ENCODE measurements around the gene MLPH. TPM values are rescaled to one million over a fixed set of nuclear protein-coding genes. Genes with fewer than 3 reads are reported as not detected.

MLPH gene
- total and polyA plus RNA-seq, 4 donors, result 1.6 to 25.9 (median 22.3) TPM

- TF ChIP-seq CTCF (IDR thresholded peaks at IDR 0.05; ENCODE audit: low read depth, low read length, missing input control) (no peak), GABPA (IDR thresholded peaks at IDR 0.05 in 1 of 2, conservative IDR thresholded peaks at IDR 0.05 in 1 of 2) (no peak), TAF1 (conservative IDR thresholded peaks at IDR 0.05) (no peak), YY1 (IDR thresholded peaks at IDR 0.05) (no peak), RXRA (IDR thresholded peaks at IDR 0.05) (no peak)
- Histone ChIP-seq H3K27me3 (ENCODE audit: control insufficient read depth in 4 of 4, insufficient read depth in 4 of 4, low read length in 3 of 4) (no peaks in the 10 kb centered on the region), H3K36me3 (ENCODE audit: control insufficient read depth in 4 of 4, insufficient read depth in 3 of 4, low read depth in 1 of 4, low read length in 3 of 4) (no peaks in the 10 kb centered on the region), H3K4me3 (ENCODE audit: low read depth in 1 of 3, low read length in 3 of 3) (no peak overlapping the region), H3K9me3 (ENCODE audit: control insufficient read depth in 4 of 4, low read length in 3 of 4) (no peaks in the 10 kb centered on the region), H3K4me1 (ENCODE audit: control insufficient read depth in 4 of 4, insufficient read depth in 4 of 4, low read length in 3 of 4) (peaks cover 12 to 38% (median 25%) of the 10 kb centered on the region in 4 donors), H3K27ac (ENCODE audit: low read depth in 1 of 2, low read length in 2 of 2) (no peak overlapping the region), H3K9ac (ENCODE audit: low read depth in 1 of 2, low read length in 2 of 2) (no peak overlapping the region)
- 94% methylated on average over 10 of the region's 10 CpGs for WGBS
- DNase-seq (ENCODE audit: low spot score), result no peak
Observed at GRCh38 chr2:237593036-237593435, 106.0 kb downstream of the MLPH start.

GRCh38 chr2:237593596-237594320, 106.7 kb downstream of the MLPH start:
- H3K36me3 ChIP-seq (ENCODE audit: control insufficient read depth in 4 of 4, insufficient read depth in 3 of 4, low read depth in 1 of 4, low read length in 3 of 4), result no peaks in the 10 kb centered on the region
- no peak overlapping the region for H3K4me3 ChIP-seq (ENCODE audit: low read depth in 1 of 3, low read length in 3 of 3)
- no peaks in the 10 kb centered on the region for H3K27me3 ChIP-seq (ENCODE audit: control insufficient read depth in 4 of 4, insufficient read depth in 4 of 4, low read length in 3 of 4)
- no peak overlapping the region for H3K9ac ChIP-seq (ENCODE audit: low read depth in 1 of 2, low read length in 2 of 2)
- peaks cover 12 to 35% (median 23%) of the 10 kb centered on the region in 4 donors for H3K4me1 ChIP-seq (ENCODE audit: control insufficient read depth in 4 of 4, insufficient read depth in 4 of 4, low read length in 3 of 4)
- no peak overlapping the region for H3K27ac ChIP-seq (ENCODE audit: low read depth in 1 of 2, low read length in 2 of 2)
- TF ChIP-seq RAD21 (IDR thresholded peaks at IDR 0.05) (no peak), REST (IDR thresholded peaks at IDR 0.05) (no peak), ZBTB33 (IDR thresholded peaks at IDR 0.05) (no peak), HNF4A (conservative IDR thresholded peaks at IDR 0.05) (no peak), NR2F2 (IDR thresholded peaks at IDR 0.05) (no peak), SP1 (IDR thresholded peaks at IDR 0.05) (no peak), FOXA1 (IDR thresholded peaks at IDR 0.05) (no peak), CTCF (IDR thresholded peaks at IDR 0.05; ENCODE audit: low read depth, low read length, missing input control) (no peak), HNF4G (IDR thresholded peaks at IDR 0.05) (no peak), MAX (IDR thresholded peaks at IDR 0.05) (no peak), RXRA (IDR thresholded peaks at IDR 0.05) (no peak), TAF1 (conservative IDR thresholded peaks at IDR 0.05) (no peak), JUND (IDR thresholded peaks at IDR 0.05) (no peak), FOXA2 (IDR thresholded peaks at IDR 0.05) (no peak), ATF3 (IDR thresholded peaks at IDR 0.05) (no peak), EGR1 (IDR thresholded peaks at IDR 0.05; ENCODE audit: low read depth in 2 of 2) (no peak), YY1 (IDR thresholded peaks at IDR 0.05) (no peak)
- no peak for DNase-seq (ENCODE audit: low spot score)
- 96% methylated on average over 17 of the region's 17 CpGs for WGBS
- no peaks in the 10 kb centered on the region for H3K9me3 ChIP-seq (ENCODE audit: control insufficient read depth in 4 of 4, low read length in 3 of 4)
